ENCODE results near the gene ADGRB3. TPM values are rescaled to one million over a fixed set of nuclear protein-coding genes. Genes with fewer than 3 reads are reported as not detected.

The ADGRB3 gene
- total RNA-seq, 1 donor from 2014 or later, result 0.92 TPM

DNA sequence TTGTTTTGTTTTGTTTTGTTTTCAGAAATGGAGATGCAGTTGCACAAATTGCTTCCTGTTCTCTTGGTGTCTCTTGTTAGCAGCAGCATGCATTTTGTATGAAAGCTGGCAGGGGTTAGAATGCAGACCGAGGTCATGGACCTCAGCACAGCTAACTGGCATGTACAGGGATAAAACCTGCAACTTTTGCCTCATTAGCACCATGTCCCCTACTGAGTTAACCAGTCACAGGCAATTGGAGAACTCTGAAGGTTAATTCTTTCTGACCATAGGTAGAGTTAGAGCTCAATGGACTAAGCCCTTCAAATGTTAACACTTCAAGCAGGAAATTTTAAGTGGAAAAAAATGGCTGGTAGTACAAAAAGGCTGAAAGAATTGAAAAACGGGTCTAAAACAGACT, 377.1 kb downstream of the ADGRB3 start:
- no peak for DNase-seq (ENCODE audit: low read depth)
- H3K4me3 ChIP-seq (ENCODE audit: low read depth, low read length), result no peak overlapping the region
- no peaks in the 10 kb centered on the region for H3K36me3 ChIP-seq (ENCODE audit: control insufficient read depth, insufficient read depth, low read length)
- no peak for TF ChIP-seq CTCF (IDR thresholded peaks at IDR 0.05; ENCODE audit: insufficient read depth, low read length, poor library complexity, severe bottlenecking)
- H3K27me3 ChIP-seq (ENCODE audit: control insufficient read depth, insufficient read depth, low read length), result no peaks in the 10 kb centered on the region

DNA sequence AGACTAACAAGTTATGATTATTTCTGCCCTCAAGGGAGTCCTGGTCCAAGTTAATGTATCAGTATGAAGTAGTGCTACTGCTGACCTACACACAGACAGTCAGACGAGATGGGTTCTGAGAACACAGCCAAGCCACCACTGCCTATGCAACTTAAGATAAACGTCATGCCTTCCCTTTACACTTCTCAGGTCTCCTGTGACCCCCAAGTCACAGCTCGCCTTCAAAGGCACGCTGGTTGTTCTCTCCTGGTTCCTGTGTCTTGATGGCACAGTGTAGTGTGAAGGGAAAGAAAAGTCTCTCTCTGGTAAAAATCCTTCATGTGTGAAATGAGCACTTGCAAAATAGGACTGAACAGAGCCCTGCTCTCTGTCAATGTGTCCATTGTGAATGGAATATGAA, 377.8 kb downstream of the ADGRB3 start:
- TF ChIP-seq CTCF (IDR thresholded peaks at IDR 0.05; ENCODE audit: insufficient read depth, low read length, poor library complexity, severe bottlenecking), result no peak
- no peaks in the 10 kb centered on the region for H3K27me3 ChIP-seq (ENCODE audit: control insufficient read depth, insufficient read depth, low read length)
- H3K4me3 ChIP-seq (ENCODE audit: low read depth, low read length), result no peak overlapping the region
- no peaks in the 10 kb centered on the region for H3K36me3 ChIP-seq (ENCODE audit: control insufficient read depth, insufficient read depth, low read length)
- no peak for DNase-seq (ENCODE audit: low read depth)

GRCh38 chr6:69018906-69019305, 383.8 kb downstream of the ADGRB3 start:
- no peaks in the 10 kb centered on the region for H3K27me3 ChIP-seq (ENCODE audit: control insufficient read depth, insufficient read depth, low read length)
- no peak overlapping the region for H3K4me3 ChIP-seq (ENCODE audit: low read depth, low read length)
- TF ChIP-seq CTCF (IDR thresholded peaks at IDR 0.05; ENCODE audit: insufficient read depth, low read length, poor library complexity, severe bottlenecking), result no peak
- H3K36me3 ChIP-seq (ENCODE audit: control insufficient read depth, insufficient read depth, low read length), result no peaks in the 10 kb centered on the region
- DNase-seq (ENCODE audit: low read depth), result no peak

- no peak for TF ChIP-seq CTCF (IDR thresholded peaks at IDR 0.05; ENCODE audit: insufficient read depth, low read length, poor library complexity, severe bottlenecking)
- no peak for DNase-seq (ENCODE audit: low read depth)
- no peaks in the 10 kb centered on the region for H3K27me3 ChIP-seq (ENCODE audit: control insufficient read depth, insufficient read depth, low read length)
- H3K36me3 ChIP-seq (ENCODE audit: control insufficient read depth, insufficient read depth, low read length), result no peaks in the 10 kb centered on the region
- no peak overlapping the region for H3K4me3 ChIP-seq (ENCODE audit: low read depth, low read length)
These were observed 384.8 kb downstream of the ADGRB3 start for GRCh38 chr6:69019832-69020231.

- no peak overlapping the region for H3K4me3 ChIP-seq (ENCODE audit: low read depth, low read length)
- H3K36me3 ChIP-seq (ENCODE audit: control insufficient read depth, insufficient read depth, low read length), result no peaks in the 10 kb centered on the region
- no peak for DNase-seq (ENCODE audit: low read depth)
- no peaks in the 10 kb centered on the region for H3K27me3 ChIP-seq (ENCODE audit: control insufficient read depth, insufficient read depth, low read length)
- no peak for TF ChIP-seq CTCF (IDR thresholded peaks at IDR 0.05; ENCODE audit: insufficient read depth, low read length, poor library complexity, severe bottlenecking)
These were observed 387.9 kb downstream of the ADGRB3 start for GRCh38 chr6:69022993-69023392.

DNA sequence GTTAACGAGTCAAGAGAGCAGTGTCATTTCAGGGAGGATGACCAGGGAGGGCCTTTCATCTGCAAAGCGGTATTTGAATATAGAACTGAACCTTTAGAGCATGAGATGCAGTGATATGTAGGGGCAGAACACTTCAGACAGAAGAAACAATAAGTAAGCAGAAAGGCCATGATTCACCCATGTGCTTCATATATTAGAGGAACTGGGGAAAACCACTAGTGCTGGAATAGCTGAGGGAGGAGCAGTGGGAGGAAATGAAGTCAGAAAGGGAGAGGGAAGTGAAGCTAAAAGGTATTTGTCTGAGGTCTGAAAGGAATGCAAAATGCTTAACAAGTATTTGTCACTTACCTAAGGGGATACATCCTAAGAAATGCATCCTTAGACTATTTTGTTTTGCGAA, 391.2 kb downstream of the ADGRB3 start:
- no peaks in the 10 kb centered on the region for H3K27me3 ChIP-seq (ENCODE audit: control insufficient read depth, insufficient read depth, low read length)
- DNase-seq (ENCODE audit: low read depth), result peak; percentile 85
- no peak for TF ChIP-seq CTCF (IDR thresholded peaks at IDR 0.05; ENCODE audit: insufficient read depth, low read length, poor library complexity, severe bottlenecking)
- no peaks in the 10 kb centered on the region for H3K36me3 ChIP-seq (ENCODE audit: control insufficient read depth, insufficient read depth, low read length)
- no peak overlapping the region for H3K4me3 ChIP-seq (ENCODE audit: low read depth, low read length)

Measured in kidney epithelial cell (primary cell).